HG03565 (cell line): ENCODE data around the gene TANGO6.

Experiments used
- ATAC-seq: cut with Tn5 transposase; IDR thresholded peaks from one replicate; pipeline ENCODE4 v1.9.1; 2021; ENCODE audit warnings: mild to moderate bottlenecking, moderate library complexity; ENCODE audit not compliant: unreplicated experiment

TANGO6 gene

GRCh38 chr16:69088684-69089083, 245.4 kb downstream of the TANGO6 start:
- ATAC-seq: no peak

GRCh38 chr16:69089091-69089910, 246.0 kb downstream of the TANGO6 start:
- ATAC-seq: peak; percentile 51

GRCh38 chr16:69093974-69094373, 250.6 kb downstream of the TANGO6 start:
- ATAC-seq: no peak

GRCh38 chr16:69094501-69094900, 251.2 kb downstream of the TANGO6 start:
- no peak for ATAC-seq

- ATAC-seq: no peak
Observed at GRCh38 chr16:69095193-69095592, 251.9 kb downstream of the TANGO6 start.

GRCh38 chr16:69100071-69100691, 256.9 kb downstream of the TANGO6 start:
- no peak for ATAC-seq

GRCh38 chr16:69105501-69106361, 262.4 kb downstream of the TANGO6 start, which contains the start of gene HAS3:
TSS of gene HAS3 (plus strand) at chr16:69105653. CDS start at chr16:69109396, 3,743 bp downstream.
- no peak for ATAC-seq

- no peak for ATAC-seq
Observed at GRCh38 chr16:69106491-69107315, 263.4 kb downstream of the TANGO6 start.

GRCh38 chr16:69107316-69107962, 264.1 kb downstream of the TANGO6 start:
- ATAC-seq: no peak

- no peak for ATAC-seq
Observed at GRCh38 chr16:69108064-69108904, 265.0 kb downstream of the TANGO6 start.

GRCh38 chr16:69108905-69109252, 265.5 kb downstream of the TANGO6 start:
- no peak for ATAC-seq

GRCh38 chr16:69109486-69110270, 266.3 kb downstream of the TANGO6 start:
- ATAC-seq: no peak

GRCh38 chr16:69110406-69110805, 267.1 kb downstream of the TANGO6 start:
- ATAC-seq: no peak

- no peak for ATAC-seq
Observed at GRCh38 chr16:69111216-69111875, 268.0 kb downstream of the TANGO6 start.

- ATAC-seq: no peak
Observed at GRCh38 chr16:69111876-69112230, 268.5 kb downstream of the TANGO6 start.

- no peak for ATAC-seq
Observed at GRCh38 chr16:69112285-69113129, 269.2 kb downstream of the TANGO6 start.

- ATAC-seq: no peak
Observed at GRCh38 chr16:69113216-69113615, 269.9 kb downstream of the TANGO6 start.
